ENCODE results near the gene UPP1.

The UPP1 gene

GRCh38 chr7:48059706-48060105, 29.4 kb upstream of the UPP1 start:
- Histone ChIP-seq H3K27ac (ENCODE audit: low read depth, low read length, poor library complexity, severe bottlenecking) (no peak overlapping the region), H3K36me3 (ENCODE audit: insufficient read depth, low read length) (no peaks in the 10 kb centered on the region), H3K4me1 (ENCODE audit: insufficient read depth, low read length, severe bottlenecking) (no peaks in the 10 kb centered on the region), H4K20me1 (ENCODE audit: insufficient read depth, low read length) (no peaks in the 10 kb centered on the region), H3K9me2 (ENCODE audit: low read depth, low read length) (no peaks in the 10 kb centered on the region), H3K9ac (ENCODE audit: low read length) (no peak overlapping the region), H3K4me2 (ENCODE audit: low read length) (no peak overlapping the region), H3K79me2 (ENCODE audit: insufficient read depth, low read length) (no peaks in the 10 kb centered on the region), H3F3A (ENCODE audit: insufficient read depth, low read length) (no peaks in the 10 kb centered on the region), H3K9me3 (ENCODE audit: low read length) (peaks cover 13% of the 10 kb centered on the region; the same call in 1 of the 2 replicates), H3K27me3 (ENCODE audit: insufficient read depth, low read length) (no peaks in the 10 kb centered on the region), H3K4me3 (ENCODE audit: low read depth, low read length, poor library complexity, severe bottlenecking) (no peak overlapping the region), H2AFZ (ENCODE audit: low read length) (no peak overlapping the region)
- no peak for TF ChIP-seq CTCF (IDR thresholded peaks at IDR 0.05; ENCODE audit: low read length)
- TF ChIP-seq EZH2 (IDR thresholded peaks at IDR 0.05; ENCODE audit: borderline replicate concordance, low read length): no peak

- Histone ChIP-seq H2AFZ (ENCODE audit: low read length) (no peak overlapping the region), H3K9ac (ENCODE audit: low read length) (no peak overlapping the region), H3K27ac (ENCODE audit: low read depth, low read length, poor library complexity, severe bottlenecking) (no peak overlapping the region), H3K79me2 (ENCODE audit: insufficient read depth, low read length) (no peaks in the 10 kb centered on the region), H3K36me3 (ENCODE audit: insufficient read depth, low read length) (no peaks in the 10 kb centered on the region), H3K9me2 (ENCODE audit: low read depth, low read length) (no peaks in the 10 kb centered on the region; the same call in 1 of the 2 replicates), H3K4me1 (ENCODE audit: insufficient read depth, low read length, severe bottlenecking) (no peaks in the 10 kb centered on the region), H3K27me3 (ENCODE audit: insufficient read depth, low read length) (no peaks in the 10 kb centered on the region), H3F3A (ENCODE audit: insufficient read depth, low read length) (no peaks in the 10 kb centered on the region), H4K20me1 (ENCODE audit: insufficient read depth, low read length) (no peaks in the 10 kb centered on the region), H3K4me3 (ENCODE audit: low read depth, low read length, poor library complexity, severe bottlenecking) (no peak overlapping the region), H3K4me2 (ENCODE audit: low read length) (no peak overlapping the region), H3K9me3 (ENCODE audit: low read length) (no peaks in the 10 kb centered on the region)
- no peak for TF ChIP-seq EZH2 (IDR thresholded peaks at IDR 0.05; ENCODE audit: borderline replicate concordance, low read length)
- no peak for TF ChIP-seq CTCF (IDR thresholded peaks at IDR 0.05; ENCODE audit: low read length)
These were observed 25.1 kb upstream of the UPP1 start for GRCh38 chr7:48063985-48064384.

GRCh38 chr7:48067475-48067874, 21.6 kb upstream of the UPP1 start:
- Histone ChIP-seq H3K79me2 (ENCODE audit: insufficient read depth, low read length) (no peaks in the 10 kb centered on the region), H3K4me1 (ENCODE audit: insufficient read depth, low read length, severe bottlenecking) (no peaks in the 10 kb centered on the region), H3K27me3 (ENCODE audit: insufficient read depth, low read length) (no peaks in the 10 kb centered on the region), H2AFZ (ENCODE audit: low read length) (no peak overlapping the region), H3K9me3 (ENCODE audit: low read length) (no peaks in the 10 kb centered on the region), H3K36me3 (ENCODE audit: insufficient read depth, low read length) (no peaks in the 10 kb centered on the region), H3K9ac (ENCODE audit: low read length) (no peak overlapping the region), H3F3A (ENCODE audit: insufficient read depth, low read length) (no peaks in the 10 kb centered on the region), H3K9me2 (ENCODE audit: low read depth, low read length) (no peaks in the 10 kb centered on the region; the same call in 1 of the 2 replicates), H3K27ac (ENCODE audit: low read depth, low read length, poor library complexity, severe bottlenecking) (no peak overlapping the region), H3K4me3 (ENCODE audit: low read depth, low read length, poor library complexity, severe bottlenecking) (no peak overlapping the region), H3K4me2 (ENCODE audit: low read length) (no peak overlapping the region), H4K20me1 (ENCODE audit: insufficient read depth, low read length) (no peaks in the 10 kb centered on the region)
- TF ChIP-seq CTCF (IDR thresholded peaks at IDR 0.05; ENCODE audit: low read length): no peak
- no peak for TF ChIP-seq EZH2 (IDR thresholded peaks at IDR 0.05; ENCODE audit: borderline replicate concordance, low read length)

Data from OCI-LY1 (cell line).